ENCODE measurements around the gene CAPN12. TPM values are rescaled to one million over a fixed set of nuclear protein-coding genes. Genes with fewer than 3 reads are reported as not detected.

CAPN12 gene
- total and polyA plus RNA-seq, 10 donors, result 9.0 to 33.3 (median 16.0) TPM

GRCh38 chr19:38737281-38737865, 6.9 kb downstream of the CAPN12 start:
- peaks cover 21 to 58% (median 47%) of the 10 kb centered on the region in 6 donors for H3K4me1 ChIP-seq

GRCh38 chr19:38736413-38737280, 7.6 kb downstream of the CAPN12 start:
- intact Hi-C loops (cut with DNase I; ENCODE audit: low total_unique reads), result loop anchor here (2.0 kb wide), 1 partner anchor 38 kb away; no protein-coding TSS in a partner anchor
- DNase-seq, result peak; percentile 89

More at GRCh38 chr19:38737281-38737865, 6.9 kb downstream of the CAPN12 start:
- peak in 1 of 3 donors; percentile 32 for TF ChIP-seq POLR2AphosphoS5 (IDR thresholded peaks at IDR 0.05)
- no peak for TF ChIP-seq POLR2A (IDR thresholded peaks at IDR 0.05)
- no peak for TF ChIP-seq CTCF (IDR thresholded peaks at IDR 0.05 in 8 of 11, conservative IDR thresholded peaks at IDR 0.05 in 3 of 11)
- intact Hi-C loops (cut with DNase I; ENCODE audit: low total_unique reads), result loop anchor here (2.0 kb wide), 1 partner anchor 37 kb away; no protein-coding TSS in a partner anchor
- DNase-seq, result no peak
- peak overlapping the region in 3 of 8 donors; percentile 23 to 86 (median 32) for H3K27ac ChIP-seq
- H3K36me3 ChIP-seq, result peaks cover 0 to 3% (median 0%) of the 10 kb centered on the region in 6 donors
- peaks cover 0 to 15% (median 0%) of the 10 kb centered on the region in 7 donors for H3K27me3 ChIP-seq (replicated peaks in 1 of 7)
- H3K9me3 ChIP-seq, result no peaks in the 10 kb centered on the region
- H3K4me3 ChIP-seq, result peak overlapping the region in 5 of 8 donors; percentile 8 to 75 (median 46)
- WGBS, 5 donors, result 23 to 42% (median 28%) methylated on average over 6 to 22 of the region's 22 CpGs

GRCh38 chr19:38736036-38736412, 8.2 kb downstream of the CAPN12 start:
- 0 to 4% (median 1%) methylated on average over 17 to 42 of the region's 42 CpGs for WGBS, 5 donors
- intact Hi-C loops (cut with DNase I; ENCODE audit: low total_unique reads), result loop anchor here (2.0 kb wide), 1 partner anchor 39 kb away; no protein-coding TSS in a partner anchor
- Histone ChIP-seq H3K27ac (peak overlapping the region in 7 of 8 donors; percentile 70 to 86 (median 76)), H3K4me1 (peaks cover 21 to 72% (median 58%) of the 10 kb centered on the region in 6 donors), H3K4me3 (peak overlapping the region; percentile 26 to 75 (median 44)), H3K36me3 (peaks cover 0 to 17% (median 6%) of the 10 kb centered on the region in 6 donors), H3K9me3 (no peaks in the 10 kb centered on the region), H3K27me3 (replicated peaks in 1 of 7) (peaks cover 0 to 15% (median 0%) of the 10 kb centered on the region in 7 donors)
- no peak for TF ChIP-seq POLR2A (IDR thresholded peaks at IDR 0.05)
- TF ChIP-seq CTCF (IDR thresholded peaks at IDR 0.05 in 8 of 11, conservative IDR thresholded peaks at IDR 0.05 in 3 of 11), result no peak
- peak; percentile 54 to 71 (median 68) for TF ChIP-seq POLR2AphosphoS5 (IDR thresholded peaks at IDR 0.05)
- peak; percentile 95 for DNase-seq

More at GRCh38 chr19:38736413-38737280, 7.6 kb downstream of the CAPN12 start:
- Histone ChIP-seq H3K4me1 (peaks cover 21 to 65% (median 53%) of the 10 kb centered on the region in 6 donors), H3K27ac (peak overlapping the region in 7 of 8 donors; percentile 70 to 86 (median 76)), H3K27me3 (replicated peaks in 1 of 7) (peaks cover 0 to 15% (median 0%) of the 10 kb centered on the region in 7 donors), H3K9me3 (no peaks in the 10 kb centered on the region), H3K36me3 (peaks cover 0 to 11% (median under 1%) of the 10 kb centered on the region in 6 donors), H3K4me3 (peak overlapping the region; percentile 26 to 75 (median 44))
- TF ChIP-seq CTCF (IDR thresholded peaks at IDR 0.05 in 8 of 11, conservative IDR thresholded peaks at IDR 0.05 in 3 of 11), result no peak
- no peak for TF ChIP-seq POLR2AphosphoS5 (IDR thresholded peaks at IDR 0.05)
- TF ChIP-seq POLR2A (IDR thresholded peaks at IDR 0.05), result no peak
- 6 to 8% (median 7%) methylated on average over 18 to 36 of the region's 36 CpGs for WGBS, 5 donors
